GM21737 (cell line): ENCODE measurements around the gene WFDC6.
"Not testable (repeated sequence)": the region's sequence is repeated elsewhere in the genome, so short reads cannot be mapped to it uniquely, and the experiment has no call there.

Experiments used
- ATAC-seq: cut with Tn5 transposase; IDR thresholded peaks from one replicate; pipeline ENCODE4 v1.9.1; 2021; ENCODE audit warnings: mild to moderate bottlenecking, moderate library complexity; ENCODE audit not compliant: unreplicated experiment

WFDC6 gene

DNA sequence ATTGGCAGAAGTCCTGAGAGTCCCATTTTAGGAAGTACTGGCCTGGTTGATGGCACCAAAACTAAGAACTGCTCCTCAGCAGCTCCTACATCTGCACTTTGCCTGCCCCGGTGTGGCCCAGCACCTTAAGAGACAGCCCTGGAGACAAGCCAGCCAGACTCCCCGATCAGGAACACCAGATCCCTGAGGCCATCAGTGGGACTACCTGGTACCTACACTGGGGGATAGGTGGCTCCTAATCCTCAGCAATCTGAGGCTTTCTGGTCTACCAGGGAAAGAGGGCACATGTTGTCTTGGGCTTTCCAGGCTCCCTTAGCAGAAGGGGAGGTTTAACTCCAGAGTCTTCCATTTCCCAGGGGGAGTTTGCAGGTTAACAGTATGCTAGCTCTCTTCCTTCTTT lies at the start of gene WFDC6:
Gene WFDC6 (minus strand): TSS at position 101 of the 400 bp plus-strand sequence. CDS start 75 bp downstream, at position 26.
- no peak for ATAC-seq

- ATAC-seq: no peak
Observed at GRCh38 chr20:45588800-45589199, 49.5 kb upstream of the WFDC6 start.

GRCh38 chr20:45585986-45586385 lies 46.7 kb upstream of the WFDC6 start:
- not testable (repeated sequence) for ATAC-seq

- not testable (repeated sequence) for ATAC-seq
Observed at GRCh38 chr20:45584294-45584693, 45.0 kb upstream of the WFDC6 start.

GRCh38 chr20:45583502-45583901 lies 44.2 kb upstream of the WFDC6 start:
- no peak for ATAC-seq

- no peak for ATAC-seq
Observed at GRCh38 chr20:45581702-45582101, 42.4 kb upstream of the WFDC6 start.

GRCh38 chr20:45579184-45579583 lies 39.9 kb upstream of the WFDC6 start, which contains the start of gene WFDC8:
TSS of gene WFDC8 (minus strand) at chr20:45579284. CDS start at chr20:45579247, 37 bp downstream.
- no peak for ATAC-seq

GRCh38 chr20:45578231-45578630 lies 38.9 kb upstream of the WFDC6 start:
- ATAC-seq: no peak

- no peak for ATAC-seq
Observed at GRCh38 chr20:45576995-45577394, 37.7 kb upstream of the WFDC6 start.

- no peak for ATAC-seq
Observed at GRCh38 chr20:45575931-45576330, 36.6 kb upstream of the WFDC6 start.

DNA sequence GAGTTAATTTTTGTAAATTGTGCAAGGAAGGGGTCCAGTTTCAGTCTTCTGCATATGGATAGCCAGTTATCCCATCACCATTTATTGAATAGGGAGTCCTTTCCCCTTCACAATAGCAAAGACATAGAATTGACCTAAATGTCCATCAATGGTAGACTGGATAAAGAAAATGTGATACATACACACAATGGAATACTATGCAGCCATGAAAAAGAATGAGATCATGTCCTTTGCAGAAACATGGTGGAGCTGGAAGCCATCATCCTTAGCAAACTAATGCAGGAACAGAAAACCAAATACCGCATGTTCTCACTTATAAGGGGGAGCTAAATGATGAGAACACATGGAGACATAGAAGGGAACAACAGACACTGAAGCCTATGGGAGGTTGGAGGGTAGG lies 30.4 kb upstream of the WFDC6 start:
- ATAC-seq: not testable (repeated sequence)

DNA sequence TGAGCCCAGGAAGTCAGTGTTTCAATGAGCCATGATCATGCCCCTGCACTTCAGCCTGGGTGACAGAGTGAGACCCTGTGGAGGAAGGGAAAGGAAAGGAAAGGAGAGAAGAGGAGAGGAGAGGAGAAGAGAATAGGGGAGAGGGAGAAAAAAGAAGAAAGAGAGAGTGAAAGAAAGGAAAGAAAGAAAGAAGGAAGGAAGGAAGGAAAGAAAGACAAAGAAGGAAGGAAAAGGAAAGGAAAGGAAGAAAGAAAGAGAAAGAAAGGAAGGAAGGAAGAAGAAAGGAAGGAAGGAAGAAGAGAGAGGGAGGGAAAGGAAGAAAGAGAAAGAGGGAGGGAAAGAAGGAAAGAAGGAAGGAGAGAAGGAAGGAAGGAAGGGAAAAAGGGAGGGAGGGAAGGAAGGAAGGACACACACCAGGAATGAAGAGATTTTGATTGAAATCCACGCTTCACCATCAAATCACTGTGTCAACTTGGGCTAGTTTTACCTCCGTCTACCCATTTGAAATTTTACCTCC lies 25.5 kb upstream of the WFDC6 start:
- no peak for ATAC-seq

DNA sequence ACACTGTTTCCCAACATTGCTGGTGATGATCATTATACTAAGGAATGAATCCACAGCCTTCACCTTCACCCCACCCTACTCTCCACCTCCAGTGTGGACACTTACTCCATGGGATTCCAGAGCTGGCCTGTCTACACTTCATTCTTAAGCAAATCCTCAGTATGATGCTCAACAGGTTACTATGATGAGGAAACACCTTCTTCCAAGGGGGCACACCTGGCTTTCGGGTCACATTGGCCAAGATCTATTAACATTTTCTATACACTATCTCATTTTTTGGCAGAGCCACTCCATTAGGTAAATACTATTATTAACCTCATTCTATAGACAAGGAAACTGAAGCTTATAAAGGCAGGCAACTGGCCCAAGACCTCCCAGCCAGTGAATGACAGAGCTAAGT lies 15.9 kb upstream of the WFDC6 start:
- ATAC-seq: no peak

DNA sequence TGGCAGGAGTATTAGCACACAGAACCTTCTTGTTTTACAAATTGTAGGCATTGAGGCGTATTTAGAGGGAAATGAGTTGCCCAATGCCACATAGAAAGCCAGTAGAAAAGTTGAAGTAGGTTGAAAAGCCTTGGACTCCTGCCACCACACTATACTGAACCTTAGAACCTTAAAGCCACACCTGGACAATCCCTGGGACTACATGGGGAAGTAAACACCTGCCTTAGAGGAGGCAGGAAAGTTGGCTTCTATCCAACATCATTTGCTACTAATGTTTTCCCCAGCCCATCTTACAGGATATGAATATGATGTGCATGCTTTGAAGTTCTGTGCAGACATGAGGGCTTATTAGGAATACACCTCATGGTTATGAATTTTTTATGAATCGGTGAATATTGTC lies 13.2 kb upstream of the WFDC6 start:
- no peak for ATAC-seq

GRCh38 chr20:45550765-45551164 lies 11.5 kb upstream of the WFDC6 start:
- ATAC-seq: no peak

GRCh38 chr20:45548410-45548809 lies 9.1 kb upstream of the WFDC6 start:
- no peak for ATAC-seq

DNA sequence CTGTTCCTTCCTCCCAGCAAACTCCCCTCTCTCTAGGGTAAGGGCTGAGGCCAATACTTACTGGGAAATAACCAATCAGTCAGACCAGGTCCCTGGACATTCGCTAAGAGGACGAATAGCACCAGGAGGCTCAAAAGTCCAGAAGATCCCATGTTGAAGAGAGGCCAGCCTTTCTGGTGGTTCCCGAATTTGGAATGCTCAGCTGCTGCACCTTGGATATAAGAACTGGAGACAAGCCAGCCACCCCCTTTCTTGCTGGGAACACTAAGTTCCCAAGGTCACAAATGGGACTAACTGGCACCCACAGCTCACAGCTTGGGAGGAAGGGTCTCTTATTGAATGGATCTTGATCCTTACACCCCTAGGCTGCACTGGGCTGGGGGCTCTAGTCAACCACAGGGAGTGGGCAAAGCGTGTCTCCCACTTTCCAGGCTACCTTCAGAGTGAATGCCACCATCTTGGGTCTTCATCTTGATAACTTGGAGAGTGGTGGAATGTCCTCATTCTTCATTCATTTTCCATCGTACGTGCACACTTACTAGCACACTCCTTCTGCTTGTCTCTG lies 8.0 kb upstream of the WFDC6 start, which contains the start of gene EPPIN:
Gene EPPIN (minus strand): TSS at position 196 of the 565 bp plus-strand sequence. CDS start 44 bp downstream, at position 152.
- ATAC-seq: no peak

GRCh38 chr20:45545754-45546453 lies 6.6 kb upstream of the WFDC6 start:
- no peak for ATAC-seq

- no peak for ATAC-seq
Observed at GRCh38 chr20:45545351-45545750, 6.1 kb upstream of the WFDC6 start.

GRCh38 chr20:45538209-45538799 lies 978 bp downstream of the WFDC6 start:
- ATAC-seq: no peak

- ATAC-seq: no peak
Observed at GRCh38 chr20:45527294-45527693, 12.0 kb downstream of the WFDC6 start.

DNA sequence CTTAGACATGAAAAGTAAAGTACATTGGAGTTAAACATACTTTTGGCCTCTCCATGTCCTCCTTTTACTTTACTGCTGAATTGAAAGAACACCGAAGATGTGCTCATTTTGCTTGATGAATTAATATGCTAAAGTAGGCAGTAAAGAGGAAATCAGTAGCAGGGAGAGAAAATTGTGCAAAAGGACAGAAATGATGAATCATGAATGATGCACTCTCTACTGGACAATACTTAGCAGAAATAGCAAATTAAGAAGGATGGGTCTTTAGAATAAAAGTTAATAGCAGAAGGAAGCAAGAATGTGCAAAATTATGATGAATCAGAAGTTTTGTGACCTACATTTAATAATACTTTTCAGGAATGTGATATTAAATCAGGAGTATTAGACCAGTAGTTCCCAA lies 15.5 kb downstream of the WFDC6 start:
- no peak for ATAC-seq
